Activated CD4-positive, alpha-beta memory T cell treated with anti-CD3 and anti-CD28 coated beads, Interleukin-2, amount 10 ng/mL, durations not matched to agents 7 days and 5 days (primary cell): Measurements from ENCODE around the gene CCNQ. TPM values are rescaled to one million over a fixed set of nuclear protein-coding genes. Genes with fewer than 3 reads are reported as not detected.

Source experiments
- CTCF ChIA-PET: fragments of 350-600 bp; sonication (Branson Sonifier 250); formaldehyde crosslinking; loops from one replicate; lab custom pipeline; 2021; ENCODE audit warnings: antibody characterized with exemption, inconsistent platforms; lab: Charles Lee
- POLR2A ChIA-PET: fragments of 350-600 bp; sonication (Branson Sonifier 250); formaldehyde crosslinking; loops from one replicate; lab custom pipeline; 2021; ENCODE audit warnings: antibody characterized with exemption; lab: Charles Lee
- DNase-seq: peaks from one replicate; pipeline ENCODE4 v3.0.0-alpha.2; 2020
- H3K27ac Mint-ChIP-seq: one replicate; pipeline ENCODE4 v1.8.0; 2021; ENCODE audit warnings: mild to moderate bottlenecking, mixed read lengths
- H3K27me3 Mint-ChIP-seq: one replicate; pipeline ENCODE4 v1.8.0; 2021; ENCODE audit warnings: mixed read lengths
- H3K36me3 Mint-ChIP-seq: one replicate; pipeline ENCODE4 v1.8.0; 2021; ENCODE audit warnings: low read depth, mixed read lengths
- H3K4me1 Mint-ChIP-seq: one replicate; pipeline ENCODE4 v1.8.0; 2021; ENCODE audit warnings: mixed read lengths
- H3K4me3 Mint-ChIP-seq: one replicate; pipeline ENCODE4 v1.8.0; 2021; ENCODE audit warnings: mild to moderate bottlenecking, mixed read lengths
- H3K9me3 Mint-ChIP-seq: one replicate; pipeline ENCODE4 v1.8.0; 2021; ENCODE audit warnings: mixed read lengths
- total RNA-seq, 2 experiments: library from RNA; stranded (reverse); gene quantifications; one replicate each; pipeline ENCODE4 v1.2.3, GENCODE V29; 2021

The CCNQ gene
- total RNA-seq, 2 experiments from 2014 or later, result 21.1 to 21.8 TPM

- Mint-ChIP-seq H3K27ac (no peak overlapping the region), H3K4me1 (no peaks in the 10 kb centered on the region), H3K27me3 (peaks cover 4% of the 10 kb centered on the region), H3K9me3 (no peaks in the 10 kb centered on the region), H3K36me3 (no peaks in the 10 kb centered on the region), H3K4me3 (no peak overlapping the region)
- ChIA-PET POLR2A (no interaction called here), CTCF (no interaction called here)
- DNase-seq, result no peak
These were observed 35.3 kb upstream of the CCNQ start for GRCh38 chrX:153634236-153634635.

DNA sequence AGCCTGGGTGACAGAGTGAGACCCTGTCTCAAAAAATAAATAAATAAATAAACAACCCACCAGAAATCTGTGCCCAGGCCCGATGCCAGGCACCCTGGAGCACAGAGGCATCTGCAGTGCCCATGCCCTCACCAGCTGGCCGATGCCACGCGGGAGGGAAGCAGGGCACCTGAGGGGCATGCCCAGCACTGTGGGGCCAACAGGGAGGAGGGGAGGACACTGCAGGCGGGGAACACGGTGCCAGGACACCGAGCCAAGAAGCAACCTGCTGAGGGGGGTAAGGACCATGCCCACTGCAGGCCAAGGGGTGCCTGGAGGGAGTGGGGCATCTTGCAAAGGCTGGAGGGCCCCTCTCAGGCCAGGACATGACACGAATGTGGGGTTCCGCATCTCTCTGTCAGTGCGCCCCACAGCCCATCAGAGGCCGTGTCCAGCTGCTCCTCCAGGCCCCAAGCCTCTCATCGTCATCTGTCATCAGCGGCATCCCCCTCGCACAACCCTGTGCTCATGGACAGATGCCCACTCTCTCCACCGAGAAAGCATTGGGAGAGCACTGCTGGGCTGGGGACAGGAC lies 34.8 kb upstream of the CCNQ start:
- ChIA-PET POLR2A (no interaction called here), CTCF (no interaction called here)
- H3K36me3 Mint-ChIP-seq, result no peaks in the 10 kb centered on the region

GRCh38 chrX:153633048-153633447 lies 34.1 kb upstream of the CCNQ start:
- Mint-ChIP-seq H3K27me3 (peaks cover 4% of the 10 kb centered on the region), H3K4me1 (no peaks in the 10 kb centered on the region), H3K4me3 (no peak overlapping the region), H3K9me3 (no peaks in the 10 kb centered on the region), H3K27ac (no peak overlapping the region), H3K36me3 (no peaks in the 10 kb centered on the region)
- ChIA-PET POLR2A (no interaction called here), CTCF (no interaction called here)
- DNase-seq, result no peak

More for the DNA sequence above, 34.8 kb upstream of the CCNQ start:
- no peaks in the 10 kb centered on the region for H3K4me1 Mint-ChIP-seq
- peaks cover 4% of the 10 kb centered on the region for H3K27me3 Mint-ChIP-seq
- DNase-seq, result no peak
- H3K27ac Mint-ChIP-seq, result no peak overlapping the region
- H3K4me3 Mint-ChIP-seq, result no peak overlapping the region
- H3K9me3 Mint-ChIP-seq, result no peaks in the 10 kb centered on the region

GRCh38 chrX:153632595-153632946 lies 33.6 kb upstream of the CCNQ start:
- no peaks in the 10 kb centered on the region for H3K9me3 Mint-ChIP-seq
- ChIA-PET POLR2A (no interaction called here), CTCF (interaction anchor here (0.9 kb wide), 1 partner anchor 14 kb away, joined by 3 read pairs; the partner anchor contains the start of gene DUSP9)
- H3K27ac Mint-ChIP-seq, result no peak overlapping the region
- DNase-seq, result no peak
- no peaks in the 10 kb centered on the region for H3K36me3 Mint-ChIP-seq
- H3K4me1 Mint-ChIP-seq, result no peaks in the 10 kb centered on the region
- peaks cover 4% of the 10 kb centered on the region for H3K27me3 Mint-ChIP-seq
- H3K4me3 Mint-ChIP-seq, result no peak overlapping the region

DNA sequence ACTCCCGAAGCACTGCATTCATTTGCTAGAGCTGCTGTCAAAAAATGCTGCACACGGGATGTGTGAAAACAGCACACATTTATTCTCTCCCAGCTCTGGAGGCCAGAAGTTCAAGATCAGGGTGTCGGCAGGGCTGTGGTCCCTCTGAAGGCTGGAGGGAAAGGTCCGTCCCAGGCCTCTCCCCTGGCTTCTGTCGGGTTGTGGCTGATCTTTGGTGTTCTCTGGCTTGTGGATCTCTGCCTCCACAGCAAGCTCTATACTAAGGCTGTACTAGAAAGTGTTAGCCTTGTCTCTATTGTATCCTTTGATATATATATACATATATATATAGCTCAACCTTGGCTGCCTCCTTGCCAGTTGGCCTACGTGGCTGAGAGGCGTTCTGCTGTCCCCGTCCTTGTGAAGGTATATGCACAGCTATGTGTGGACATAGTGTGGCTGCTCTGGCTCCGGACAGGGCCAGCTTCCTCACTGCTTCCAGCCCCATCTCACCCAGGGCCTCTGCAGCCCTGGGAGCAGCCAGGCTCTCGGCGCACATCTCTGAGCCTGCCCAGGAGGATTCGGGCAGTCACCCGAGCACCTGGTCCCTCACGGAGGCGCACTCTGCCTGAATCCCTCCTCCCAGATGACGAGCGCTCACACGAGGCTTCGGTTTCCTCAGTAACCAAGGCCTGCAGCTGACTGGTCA lies 33.1 kb upstream of the CCNQ start:
- H3K27ac Mint-ChIP-seq, result no peak overlapping the region
- no peak for DNase-seq
- ChIA-PET POLR2A (no interaction called here), CTCF (interaction anchor here (0.9 to 1.2 kb wide), 2 partner anchors 9 to 14 kb away, joined by 3 read pairs; partner anchors contain the start of gene DUSP9)
- no peaks in the 10 kb centered on the region for H3K36me3 Mint-ChIP-seq
- H3K4me1 Mint-ChIP-seq, result no peaks in the 10 kb centered on the region
- H3K4me3 Mint-ChIP-seq, result no peak overlapping the region
- H3K27me3 Mint-ChIP-seq, result peaks cover 4% of the 10 kb centered on the region
- no peaks in the 10 kb centered on the region for H3K9me3 Mint-ChIP-seq

GRCh38 chrX:153631346-153631745 lies 32.4 kb upstream of the CCNQ start:
- DNase-seq, result no peak
- Mint-ChIP-seq H3K27me3 (peaks cover 4% of the 10 kb centered on the region), H3K27ac (no peak overlapping the region), H3K4me3 (no peak overlapping the region), H3K9me3 (no peaks in the 10 kb centered on the region), H3K4me1 (no peaks in the 10 kb centered on the region), H3K36me3 (no peaks in the 10 kb centered on the region)
- ChIA-PET POLR2A (no interaction called here), CTCF (interaction anchor here (1.2 to 1.9 kb wide), 2 partner anchors 9 to 21 kb away, joined by 3 to 5 read pairs; no protein-coding TSS in a partner anchor)

DNA sequence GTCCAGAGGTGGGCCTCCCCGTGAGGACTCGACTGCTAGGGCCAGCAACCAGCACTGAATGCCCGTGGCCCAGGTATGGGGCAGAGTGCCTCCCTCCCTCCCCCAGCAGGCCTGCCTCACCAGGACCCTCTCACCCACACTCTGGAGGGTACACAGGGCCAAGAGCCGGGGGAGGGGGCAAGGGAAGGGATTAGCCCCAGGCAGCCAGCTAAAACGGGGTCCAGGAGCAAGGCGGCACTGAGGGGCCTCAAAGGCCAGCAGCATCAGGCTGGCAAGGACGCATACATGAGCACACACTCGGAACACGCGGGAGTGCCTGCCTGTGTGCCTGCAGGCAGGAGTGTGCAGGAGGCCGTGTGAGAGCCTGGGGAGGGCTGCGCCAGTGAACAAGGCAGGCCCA lies 29.7 kb upstream of the CCNQ start:
- H3K9me3 Mint-ChIP-seq, result no peaks in the 10 kb centered on the region
- no peak for DNase-seq
- ChIA-PET POLR2A (no interaction called here), CTCF (no interaction called here)
- peaks cover 4% of the 10 kb centered on the region for H3K27me3 Mint-ChIP-seq
- no peak overlapping the region for H3K4me3 Mint-ChIP-seq
- no peaks in the 10 kb centered on the region for H3K36me3 Mint-ChIP-seq
- H3K4me1 Mint-ChIP-seq, result no peaks in the 10 kb centered on the region
- H3K27ac Mint-ChIP-seq, result no peak overlapping the region

- H3K27me3 Mint-ChIP-seq, result peaks cover 4% of the 10 kb centered on the region
- POLR2A ChIA-PET, result no interaction called here
- no peak overlapping the region for H3K4me3 Mint-ChIP-seq
- H3K36me3 Mint-ChIP-seq, result no peaks in the 10 kb centered on the region
- CTCF ChIA-PET, result no interaction called here
- DNase-seq, result no peak
- no peak overlapping the region for H3K27ac Mint-ChIP-seq
- H3K4me1 Mint-ChIP-seq, result no peaks in the 10 kb centered on the region
- H3K9me3 Mint-ChIP-seq, result no peaks in the 10 kb centered on the region
These were observed 29.2 kb upstream of the CCNQ start for GRCh38 chrX:153628129-153628528.

DNA sequence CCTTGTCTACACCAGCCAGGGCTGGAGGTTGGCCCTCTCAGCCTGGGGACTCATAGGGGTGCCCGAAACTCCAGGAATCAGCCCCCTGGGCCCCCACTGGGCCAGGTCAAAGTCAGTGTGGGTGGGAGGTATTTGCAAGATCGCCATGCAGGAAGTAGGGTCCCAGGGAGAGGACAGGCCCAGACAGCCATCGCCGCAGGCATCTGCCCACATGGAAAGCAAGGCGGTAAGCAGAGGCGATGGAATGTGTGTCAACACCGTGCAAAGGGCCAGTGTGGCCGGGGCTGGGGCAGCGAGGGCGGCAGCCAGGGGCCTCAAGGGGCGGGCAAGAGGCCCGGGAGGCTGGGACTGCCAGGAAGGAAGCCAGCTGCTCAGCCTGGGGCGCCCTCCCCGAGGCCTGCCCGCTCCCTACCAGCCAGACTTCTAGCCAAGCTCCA lies 28.8 kb upstream of the CCNQ start:
- no peak for DNase-seq
- H3K36me3 Mint-ChIP-seq, result no peaks in the 10 kb centered on the region
- H3K4me3 Mint-ChIP-seq, result no peak overlapping the region
- H3K27me3 Mint-ChIP-seq, result peaks cover 4% of the 10 kb centered on the region
- CTCF ChIA-PET, result no interaction called here
- no peak overlapping the region for H3K27ac Mint-ChIP-seq
- H3K4me1 Mint-ChIP-seq, result no peaks in the 10 kb centered on the region
- POLR2A ChIA-PET, result no interaction called here
- H3K9me3 Mint-ChIP-seq, result no peaks in the 10 kb centered on the region

DNA sequence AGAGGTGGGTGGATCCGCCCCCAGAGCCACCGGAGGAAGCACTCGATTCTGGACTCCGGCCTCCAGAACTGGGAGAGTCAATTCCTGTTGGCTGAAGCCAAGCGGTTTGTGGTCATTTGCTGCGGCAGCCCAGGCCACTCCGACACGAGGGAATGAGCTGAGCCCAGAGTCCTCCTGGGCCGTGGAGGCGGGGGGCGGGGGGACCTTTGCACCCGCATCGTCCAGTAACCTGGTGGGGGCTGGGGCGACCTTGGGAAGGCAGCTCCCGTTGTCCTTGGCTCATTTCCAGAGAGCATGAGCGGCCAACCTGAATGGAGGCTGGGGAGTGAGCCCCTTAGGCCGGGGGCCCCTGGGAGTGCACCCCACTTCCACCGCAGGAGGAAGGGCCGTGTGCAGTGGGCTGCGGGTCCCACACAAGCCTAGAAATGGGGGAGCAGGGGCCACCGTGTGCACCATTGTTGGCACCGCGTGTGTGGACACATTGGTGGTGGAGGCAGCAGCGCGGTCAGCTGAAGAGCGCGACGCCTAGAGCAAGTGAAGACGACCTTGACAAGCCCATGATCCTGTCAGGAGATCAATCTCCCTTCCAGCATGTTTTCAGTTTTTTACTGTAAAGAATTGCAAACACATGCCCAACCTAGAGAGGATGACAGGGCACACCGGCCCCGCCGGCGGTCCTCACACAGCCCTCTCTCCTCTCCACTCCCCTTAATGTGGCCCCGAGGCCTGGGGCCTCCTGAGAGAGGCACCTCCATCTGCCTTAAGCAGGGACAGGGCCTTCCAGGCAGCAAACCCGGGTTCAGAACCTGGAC lies 28.1 kb upstream of the CCNQ start:
- Mint-ChIP-seq H3K27me3 (peaks cover 4% of the 10 kb centered on the region), H3K9me3 (no peaks in the 10 kb centered on the region), H3K36me3 (no peaks in the 10 kb centered on the region), H3K4me1 (no peaks in the 10 kb centered on the region), H3K27ac (no peak overlapping the region), H3K4me3 (no peak overlapping the region)
- ChIA-PET CTCF (no interaction called here), POLR2A (no interaction called here)
- no peak for DNase-seq

GRCh38 chrX:153626025-153626633 lies 27.2 kb upstream of the CCNQ start:
- DNase-seq, result no peak
- no peaks in the 10 kb centered on the region for H3K4me1 Mint-ChIP-seq
- no peak overlapping the region for H3K4me3 Mint-ChIP-seq
- H3K27ac Mint-ChIP-seq, result no peak overlapping the region
- no peaks in the 10 kb centered on the region for H3K9me3 Mint-ChIP-seq
- H3K27me3 Mint-ChIP-seq, result peaks cover 3% of the 10 kb centered on the region
- H3K36me3 Mint-ChIP-seq, result no peaks in the 10 kb centered on the region
- ChIA-PET CTCF (no interaction called here), POLR2A (no interaction called here)

DNA sequence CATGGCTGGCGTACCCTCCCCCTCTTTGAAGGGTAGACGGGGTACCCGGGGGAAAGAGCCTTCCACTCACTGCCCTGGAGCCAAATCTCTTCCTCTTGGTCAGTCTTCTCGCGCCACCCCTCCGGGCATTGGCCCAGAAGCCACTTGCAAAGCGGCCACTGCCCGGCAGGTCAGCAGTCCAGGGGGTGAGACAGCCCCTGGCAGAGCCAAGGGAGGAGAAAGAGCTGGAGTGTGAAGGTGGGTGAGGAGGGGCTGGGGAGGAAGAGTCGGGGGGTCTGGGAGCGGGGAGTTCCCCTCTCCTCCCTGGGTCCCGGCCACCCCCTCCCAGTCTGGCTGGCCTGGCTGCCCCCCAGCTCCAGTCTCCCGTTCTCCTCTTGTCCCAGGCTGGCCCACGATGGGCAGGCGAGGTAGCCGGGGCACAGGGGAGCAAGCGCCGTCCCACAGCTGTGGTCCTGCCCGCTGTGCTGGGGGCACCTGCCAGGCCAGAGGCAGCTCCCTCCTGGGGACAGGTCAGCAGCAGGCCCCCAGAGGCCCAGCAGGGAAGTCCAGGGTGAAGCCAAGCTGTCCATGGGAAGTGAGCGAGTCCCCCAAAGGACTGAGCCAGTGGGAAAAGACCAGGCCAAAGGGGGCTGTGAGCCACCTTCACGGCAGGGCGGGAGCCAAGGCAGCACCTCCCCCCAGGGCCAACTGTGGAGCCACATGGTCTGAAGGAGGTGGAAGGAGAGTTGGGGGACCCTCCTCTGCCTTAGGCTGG lies 26.5 kb upstream of the CCNQ start:
- ChIA-PET CTCF (no interaction called here), POLR2A (no interaction called here)
- H3K27me3 Mint-ChIP-seq, result no peaks in the 10 kb centered on the region
- no peaks in the 10 kb centered on the region for H3K9me3 Mint-ChIP-seq
- no peaks in the 10 kb centered on the region for H3K4me1 Mint-ChIP-seq
- H3K4me3 Mint-ChIP-seq, result no peak overlapping the region
- no peak overlapping the region for H3K27ac Mint-ChIP-seq
- no peaks in the 10 kb centered on the region for H3K36me3 Mint-ChIP-seq
- DNase-seq, result no peak
